LNCaP clone FGC (cell line): ENCODE results near the gene WFS1.

Experiments
- DNase-seq: peaks from one replicate; pipeline ENCODE4 v3.0.0-alpha.2; 2011; ENCODE audit warnings: low read depth
- H3K4me3 ChIP-seq: 2 replicates; pipeline ENCODE4 v1.5.1; 2011; ENCODE audit warnings: mild to moderate bottlenecking, low read depth, low read length, control low read depth
- CTCF ChIP-seq: IDR thresholded peaks from 2 replicates; pipeline ENCODE4 v1.5.1; 2012; ENCODE audit warnings: mild to moderate bottlenecking; ENCODE audit not compliant: control insufficient read depth, insufficient read depth; ENCODE audit errors: extremely low read depth

Gene WFS1

GRCh38 chr4:6345866-6346265, 76.2 kb downstream of the WFS1 start:
- TF ChIP-seq CTCF = no peak
- no peak for DNase-seq
- no peak overlapping the region for H3K4me3 ChIP-seq

GRCh38 chr4:6346373-6347110, 76.9 kb downstream of the WFS1 start:
- no peak overlapping the region for H3K4me3 ChIP-seq
- TF ChIP-seq CTCF = no peak
- DNase-seq = no peak

- no peak for DNase-seq
- H3K4me3 ChIP-seq = no peak overlapping the region
- no peak for TF ChIP-seq CTCF
These were observed 77.9 kb downstream of the WFS1 start for GRCh38 chr4:6347511-6348045.

GRCh38 chr4:6348408-6348807, 78.8 kb downstream of the WFS1 start:
- DNase-seq = no peak
- TF ChIP-seq CTCF = no peak
- H3K4me3 ChIP-seq = no peak overlapping the region

GRCh38 chr4:6349896-6350603, 80.4 kb downstream of the WFS1 start:
- no peak for TF ChIP-seq CTCF
- no peak for DNase-seq
- no peak overlapping the region for H3K4me3 ChIP-seq

GRCh38 chr4:6350646-6351045, 81.0 kb downstream of the WFS1 start:
- H3K4me3 ChIP-seq = no peak overlapping the region
- no peak for DNase-seq
- no peak for TF ChIP-seq CTCF
